Measurements from ENCODE around the gene HTN1.
"Not testable (repeated sequence)": the region's sequence is repeated elsewhere in the genome, so short reads cannot be mapped to it uniquely, and the experiment has no call there.

The HTN1 gene

GRCh38 chr4:70050138-70050537 lies at the start of gene HTN1:
TSS of gene HTN1 (plus strand) at chr4:70050438. CDS start at chr4:70053077, 2,639 bp downstream.
- not testable (repeated sequence) for H3K4me3 ChIP-seq (ENCODE audit: low read depth, low read length); DNase-seq (ENCODE audit: low read depth)

DNA sequence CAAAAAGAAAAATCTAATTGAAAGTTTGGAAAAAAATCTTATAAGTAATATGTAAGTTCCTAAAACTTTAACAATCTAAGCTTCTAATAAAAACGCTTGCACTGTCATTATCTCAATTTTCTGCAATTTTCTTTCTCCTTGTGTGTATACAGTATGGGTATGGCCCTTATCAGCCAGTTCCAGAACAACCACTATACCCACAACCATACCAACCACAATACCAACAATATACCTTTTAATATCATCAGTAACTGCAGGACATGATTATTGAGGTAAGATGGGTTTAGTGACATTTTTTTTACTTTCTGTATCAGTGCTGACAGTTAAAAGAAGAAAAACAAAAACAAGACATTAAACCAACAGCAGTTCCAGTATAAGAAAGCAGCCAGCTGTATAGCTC lies 49.5 kb upstream of the HTN1 start:
- no peak overlapping the region for H3K4me3 ChIP-seq (ENCODE audit: low read depth, low read length)
- TF ChIP-seq, protein P1, sequence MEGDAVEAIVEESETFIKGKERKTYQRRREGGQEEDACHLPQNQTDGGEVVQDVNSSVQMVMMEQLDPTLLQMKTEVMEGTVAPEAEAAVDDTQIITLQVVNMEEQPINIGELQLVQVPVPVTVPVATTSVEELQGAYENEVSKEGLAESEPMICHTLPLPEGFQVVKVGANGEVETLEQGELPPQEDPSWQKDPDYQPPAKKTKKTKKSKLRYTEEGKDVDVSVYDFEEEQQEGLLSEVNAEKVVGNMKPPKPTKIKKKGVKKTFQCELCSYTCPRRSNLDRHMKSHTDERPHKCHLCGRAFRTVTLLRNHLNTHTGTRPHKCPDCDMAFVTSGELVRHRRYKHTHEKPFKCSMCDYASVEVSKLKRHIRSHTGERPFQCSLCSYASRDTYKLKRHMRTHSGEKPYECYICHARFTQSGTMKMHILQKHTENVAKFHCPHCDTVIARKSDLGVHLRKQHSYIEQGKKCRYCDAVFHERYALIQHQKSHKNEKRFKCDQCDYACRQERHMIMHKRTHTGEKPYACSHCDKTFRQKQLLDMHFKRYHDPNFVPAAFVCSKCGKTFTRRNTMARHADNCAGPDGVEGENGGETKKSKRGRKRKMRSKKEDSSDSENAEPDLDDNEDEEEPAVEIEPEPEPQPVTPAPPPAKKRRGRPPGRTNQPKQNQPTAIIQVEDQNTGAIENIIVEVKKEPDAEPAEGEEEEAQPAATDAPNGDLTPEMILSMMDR (conservative IDR thresholded peaks at IDR 0.05; ENCODE audit: low read depth, low read length) = no peak
- no peak for DNase-seq (ENCODE audit: low read depth)

- DNase-seq (ENCODE audit: low read depth) = no peak
- TF ChIP-seq, protein P1 (conservative IDR thresholded peaks at IDR 0.05; ENCODE audit: low read depth, low read length) = no peak
- H3K4me3 ChIP-seq (ENCODE audit: low read depth, low read length) = no peak overlapping the region
Measured at GRCh38 chr4:70002507-70002906, 47.7 kb upstream of the HTN1 start.

GRCh38 chr4:70008771-70009170 lies 41.5 kb upstream of the HTN1 start:
- no peak overlapping the region for H3K4me3 ChIP-seq (ENCODE audit: low read depth, low read length)
- TF ChIP-seq, protein P1 (conservative IDR thresholded peaks at IDR 0.05; ENCODE audit: low read depth, low read length) = no peak
- DNase-seq (ENCODE audit: low read depth) = no peak

GRCh38 chr4:70019006-70019405 lies 31.2 kb upstream of the HTN1 start:
- H3K4me3 ChIP-seq (ENCODE audit: low read depth, low read length); DNase-seq (ENCODE audit: low read depth): not testable (repeated sequence)

GRCh38 chr4:70023218-70023617 lies 27.0 kb upstream of the HTN1 start:
- TF ChIP-seq, protein P1 (conservative IDR thresholded peaks at IDR 0.05; ENCODE audit: low read depth, low read length) = no peak
- DNase-seq (ENCODE audit: low read depth) = no peak
- H3K4me3 ChIP-seq (ENCODE audit: low read depth, low read length) = no peak overlapping the region

DNA sequence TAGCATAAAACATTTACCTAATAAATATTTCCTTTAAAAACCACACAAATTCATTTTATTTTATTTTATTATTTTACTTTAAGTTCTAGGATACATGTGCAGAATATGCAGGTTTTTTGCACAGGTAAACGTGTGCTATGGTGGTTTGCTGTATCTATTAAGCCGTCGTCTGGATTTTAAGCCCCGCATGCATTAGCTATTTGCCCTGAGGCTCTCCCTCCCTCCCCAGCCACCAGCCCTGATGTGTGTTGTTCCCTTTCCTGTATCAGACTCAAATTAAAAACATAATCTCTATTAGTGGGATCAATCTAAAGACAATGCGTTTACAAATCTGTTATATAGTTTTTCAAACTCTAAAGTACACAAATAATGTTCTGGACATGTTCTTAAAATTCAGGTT lies 23.2 kb upstream of the HTN1 start:
- no peak overlapping the region for H3K4me3 ChIP-seq (ENCODE audit: low read depth, low read length)
- TF ChIP-seq, protein P1 (conservative IDR thresholded peaks at IDR 0.05; ENCODE audit: low read depth, low read length) = no peak
- DNase-seq (ENCODE audit: low read depth) = no peak

- not testable (repeated sequence) for DNase-seq (ENCODE audit: low read depth); H3K4me3 ChIP-seq (ENCODE audit: low read depth, low read length)
Measured at GRCh38 chr4:70028159-70028558, 22.1 kb upstream of the HTN1 start, which contains the start of gene HTN3. TSS of gene HTN3 (plus strand) at chr4:70028459. CDS start at chr4:70030741, 2,282 bp downstream.

- not testable (repeated sequence) for H3K4me3 ChIP-seq (ENCODE audit: low read depth, low read length); DNase-seq (ENCODE audit: low read depth)
Measured at GRCh38 chr4:70037559-70037958, 12.7 kb upstream of the HTN1 start.

DNA sequence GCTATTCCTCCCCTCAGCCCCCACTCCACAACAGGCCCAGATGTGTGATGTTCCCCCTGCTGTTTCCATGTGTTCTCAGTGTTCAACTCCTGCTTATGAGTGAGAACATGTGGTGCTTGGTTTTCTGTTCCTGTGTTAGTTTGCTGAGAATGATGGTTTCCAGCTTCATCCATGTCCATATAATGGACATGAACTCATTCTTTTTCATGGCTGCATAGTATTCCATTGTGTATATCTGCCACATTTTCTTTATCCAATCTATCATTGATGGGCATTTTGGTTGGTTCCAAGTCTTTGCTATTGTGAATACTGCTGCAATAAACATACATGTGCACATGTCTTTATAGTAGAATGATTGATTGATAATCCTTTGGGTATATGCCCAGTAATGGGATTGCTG lies 10.3 kb upstream of the HTN1 start:
- DNase-seq (ENCODE audit: low read depth); H3K4me3 ChIP-seq (ENCODE audit: low read depth, low read length): not testable (repeated sequence)
